Measurements from ENCODE around the gene ADGRB2. TPM values are rescaled to one million over a fixed set of nuclear protein-coding genes. Genes with fewer than 3 reads are reported as not detected.

The ADGRB2 gene
- total RNA-seq, 2 experiments from 2014 or later = 4.0 to 11.4 TPM

- H3K36me3 ChIP-seq (ENCODE audit: insufficient read depth, low read length) = no peaks in the 10 kb centered on the region
- peak; percentile 93 for DNase-seq (ENCODE audit: low spot score)
- peak overlapping the region; percentile 70 for H3K27ac ChIP-seq (ENCODE audit: low read depth, low read length, poor library complexity, severe bottlenecking)
- POLR2A ChIA-PET = interaction anchor here (0.5 to 1.5 kb wide), 4 partner anchors 9 to 550 kb away, joined by 3 to 5 read pairs (median 3); no protein-coding TSS in a partner anchor
- no peaks in the 10 kb centered on the region for H3K9me3 ChIP-seq (ENCODE audit: low read length)
- no peaks in the 10 kb centered on the region for H3K79me2 ChIP-seq (ENCODE audit: insufficient read depth, low read depth, low read length)
- peak overlapping the region; percentile 66 for H3K4me2 ChIP-seq (ENCODE audit: low read length)
- H3K4me1 ChIP-seq (ENCODE audit: insufficient read depth, low read length, poor library complexity, severe bottlenecking) = peaks cover 82% of the 10 kb centered on the region
- H2AFZ ChIP-seq (ENCODE audit: low read length) = peak overlapping the region; percentile 61; the same call in 1 of the 2 replicates
- no TSS peak for BruUV-seq (replicated peaks)
- peak overlapping the region; percentile 33 for H3K4me3 ChIP-seq (ENCODE audit: low read depth, low read length, poor library complexity, severe bottlenecking)
- H3K9me2 ChIP-seq (ENCODE audit: insufficient read depth, low read length) = no peaks in the 10 kb centered on the region
- intact Hi-C loops (cut with micrococcal nuclease; ENCODE audit: unreplicated experiment) = loop anchor here (5.0 kb wide), 1 partner anchor 363 kb away; no protein-coding TSS in a partner anchor
- H4K20me1 ChIP-seq (ENCODE audit: insufficient read depth, low read length) = no peaks in the 10 kb centered on the region
- CTCF ChIA-PET (ENCODE audit: unreplicated experiment) = interaction anchor here (1.4 kb wide), 1 partner anchor 17 kb away, joined by 3 read pairs; no protein-coding TSS in a partner anchor
- TF ChIP-seq CTCF (conservative IDR thresholded peaks at IDR 0.05; ENCODE audit: low read length) (no peak), EZH2phosphoT487 (IDR thresholded peaks at IDR 0.05; ENCODE audit: borderline replicate concordance, low read depth, low read length) (no peak)
These were observed 21.1 kb upstream of the ADGRB2 start for GRCh38 chr1:31785020-31785946.

- Histone ChIP-seq H3K9me2 (ENCODE audit: insufficient read depth, low read length) (no peaks in the 10 kb centered on the region), H3K4me2 (ENCODE audit: low read length) (peak overlapping the region; percentile 66), H3K79me2 (ENCODE audit: insufficient read depth, low read depth, low read length) (no peaks in the 10 kb centered on the region), H3K9me3 (ENCODE audit: low read length) (no peaks in the 10 kb centered on the region), H2AFZ (ENCODE audit: low read length) (peak overlapping the region; percentile 61), H4K20me1 (ENCODE audit: insufficient read depth, low read length) (no peaks in the 10 kb centered on the region), H3K36me3 (ENCODE audit: insufficient read depth, low read length) (no peaks in the 10 kb centered on the region), H3K4me1 (ENCODE audit: insufficient read depth, low read length, poor library complexity, severe bottlenecking) (peaks cover 87% of the 10 kb centered on the region), H3K4me3 (ENCODE audit: low read depth, low read length, poor library complexity, severe bottlenecking) (peak overlapping the region; percentile 33), H3K27ac (ENCODE audit: low read depth, low read length, poor library complexity, severe bottlenecking) (peak overlapping the region; percentile 70)
- no peak for DNase-seq (ENCODE audit: low spot score)
- intact Hi-C loops (cut with micrococcal nuclease; ENCODE audit: unreplicated experiment) = loop anchor here (5.0 kb wide), 1 partner anchor 362 kb away; no protein-coding TSS in a partner anchor
- BruUV-seq (replicated peaks) = no TSS peak
- TF ChIP-seq EZH2phosphoT487 (IDR thresholded peaks at IDR 0.05; ENCODE audit: borderline replicate concordance, low read depth, low read length) = no peak
- no peak for TF ChIP-seq CTCF (conservative IDR thresholded peaks at IDR 0.05; ENCODE audit: low read length)
- POLR2A ChIA-PET = interaction anchor here (0.7 to 1.5 kb wide), 4 partner anchors 9 to 289 kb away, joined by 3 to 5 read pairs (median 3); no protein-coding TSS in a partner anchor
- CTCF ChIA-PET (ENCODE audit: unreplicated experiment) = interaction anchor here (1.4 kb wide), 1 partner anchor 16 kb away, joined by 3 read pairs; no protein-coding TSS in a partner anchor
These were observed 20.3 kb upstream of the ADGRB2 start for GRCh38 chr1:31784356-31785019.

Measured in OCI-LY7 (cell line).